Skeletal muscle satellite cell (primary cell): ENCODE results near the gene RBFOX2.

Source experiments
- H3K27me3 ChIP-seq: 2 replicates; pipeline ENCODE4 v1.7.0; 2013; ENCODE audit warnings: low read length; ENCODE audit not compliant: control insufficient read depth, insufficient read depth
- H3K36me3 ChIP-seq: 2 replicates; pipeline ENCODE4 v1.7.0; 2013; ENCODE audit warnings: mild to moderate bottlenecking, control low read depth, low read length; ENCODE audit not compliant: insufficient read depth
- H3K4me1 ChIP-seq: 2 replicates; pipeline ENCODE4 v1.7.0; 2013; ENCODE audit warnings: low read length; ENCODE audit not compliant: control insufficient read depth, insufficient read depth
- H3K4me2 ChIP-seq: 2 replicates; pipeline ENCODE4 v1.7.0; 2013; ENCODE audit warnings: mild to moderate bottlenecking, low read length
- H3K4me3 ChIP-seq: 2 replicates; pipeline ENCODE4 v1.7.0; 2013; ENCODE audit warnings: low read length
- H3K9ac ChIP-seq: 2 replicates; pipeline ENCODE4 v1.7.0; 2013; ENCODE audit warnings: mild to moderate bottlenecking, low read depth, low read length, moderate library complexity
- H3K9me3 ChIP-seq: replicated peaks from 2 replicates; pipeline ENCODE4 v1.7.0; 2013; ENCODE audit warnings: mild to moderate bottlenecking, control low read depth, low read length

Gene RBFOX2

DNA sequence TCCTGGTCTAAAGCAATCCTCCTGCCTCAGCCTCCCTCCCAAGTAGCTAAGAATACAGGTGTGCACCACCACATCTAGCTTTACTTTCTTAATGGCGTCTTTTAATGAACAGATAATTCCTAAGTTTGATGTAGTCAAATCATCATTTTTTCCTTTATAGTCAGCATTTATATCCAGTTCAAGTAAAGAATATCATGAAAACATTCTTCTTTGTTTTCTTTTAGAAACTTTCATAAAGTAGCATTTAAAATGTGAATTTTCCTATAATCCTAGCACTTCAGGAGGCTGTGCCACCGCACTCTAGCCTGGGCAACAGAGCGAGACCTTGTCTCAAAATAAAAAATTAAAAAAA, 61.6 kb downstream of the RBFOX2 start:
- Histone ChIP-seq H3K4me1 (peaks cover 31% of the 10 kb centered on the region), H3K27me3 (no peaks in the 10 kb centered on the region), H3K9me3 (no peaks in the 10 kb centered on the region), H3K4me2 (no peak overlapping the region), H3K36me3 (no peaks in the 10 kb centered on the region), H3K4me3 (no peak overlapping the region), H3K9ac (no peak overlapping the region)

DNA sequence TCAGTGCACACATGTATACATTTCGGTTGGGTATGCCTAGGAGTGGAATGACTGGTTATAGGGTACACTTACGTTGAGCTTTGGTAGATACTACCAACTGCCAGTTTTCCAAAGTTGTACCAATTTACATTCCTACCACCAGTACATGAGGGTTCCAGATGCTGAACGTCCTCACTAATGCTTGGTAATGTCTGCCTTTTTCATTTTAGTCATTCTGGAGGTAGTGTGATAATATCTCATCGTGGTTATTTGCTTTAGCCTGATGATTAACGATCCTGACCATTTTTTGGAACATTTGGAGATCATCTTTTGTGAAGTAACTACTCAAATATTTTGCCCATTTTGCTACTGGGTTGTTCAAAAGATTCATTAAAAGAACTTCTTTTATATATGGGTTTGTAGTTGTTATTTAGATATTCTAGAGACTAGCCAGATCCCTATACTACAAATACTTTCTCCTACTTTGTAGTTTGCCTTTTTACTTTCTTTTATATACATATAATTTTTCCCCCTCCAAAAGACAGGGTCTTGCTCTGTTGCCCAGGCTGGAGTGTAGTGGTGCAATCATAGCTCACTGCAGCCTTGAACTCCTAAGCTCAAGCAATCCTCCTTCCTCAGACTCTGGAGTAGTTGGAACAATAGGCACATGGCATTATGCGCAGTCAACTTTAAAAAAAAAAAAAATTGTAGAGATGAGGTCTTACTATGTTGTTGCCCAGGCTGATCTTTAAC, 62.1 kb downstream of the RBFOX2 start:
- no peak overlapping the region for H3K4me3 ChIP-seq
- H3K9ac ChIP-seq: no peak overlapping the region
- H3K4me2 ChIP-seq: peak overlapping the region; percentile 5
- no peaks in the 10 kb centered on the region for H3K36me3 ChIP-seq
- no peaks in the 10 kb centered on the region for H3K27me3 ChIP-seq
- no peaks in the 10 kb centered on the region for H3K9me3 ChIP-seq
- H3K4me1 ChIP-seq: peaks cover 31% of the 10 kb centered on the region

DNA sequence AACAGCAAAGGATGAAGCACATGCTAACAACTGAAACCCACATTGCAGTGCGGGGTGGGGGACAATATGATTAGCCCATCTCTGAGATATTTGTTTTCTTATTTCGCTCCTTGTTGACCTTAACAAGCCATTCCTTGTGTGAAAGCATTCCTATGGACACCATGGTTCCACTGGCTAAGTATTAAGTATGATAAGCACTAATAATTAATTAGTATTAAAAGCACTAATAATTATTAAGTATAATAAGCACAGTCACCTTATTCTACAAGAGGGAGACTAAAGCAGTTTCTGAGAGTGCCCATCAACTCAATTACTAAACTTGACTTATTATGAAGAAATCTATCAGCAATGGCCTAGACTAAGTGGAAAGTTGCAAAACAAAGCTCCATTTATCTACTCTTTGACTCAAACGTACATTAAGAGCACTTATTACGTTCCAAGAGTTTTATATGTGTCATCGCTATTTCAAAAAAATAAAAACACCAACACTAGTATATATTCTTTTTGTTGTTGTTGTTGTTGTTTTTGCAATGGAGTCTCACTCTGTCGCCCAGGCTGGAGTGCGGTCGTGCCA, 65.3 kb downstream of the RBFOX2 start:
- no peak overlapping the region for H3K4me3 ChIP-seq
- H3K4me2 ChIP-seq: no peak overlapping the region
- H3K36me3 ChIP-seq: no peaks in the 10 kb centered on the region
- no peak overlapping the region for H3K9ac ChIP-seq
- peaks cover 26% of the 10 kb centered on the region for H3K4me1 ChIP-seq
- H3K9me3 ChIP-seq: no peaks in the 10 kb centered on the region
- H3K27me3 ChIP-seq: no peaks in the 10 kb centered on the region

DNA sequence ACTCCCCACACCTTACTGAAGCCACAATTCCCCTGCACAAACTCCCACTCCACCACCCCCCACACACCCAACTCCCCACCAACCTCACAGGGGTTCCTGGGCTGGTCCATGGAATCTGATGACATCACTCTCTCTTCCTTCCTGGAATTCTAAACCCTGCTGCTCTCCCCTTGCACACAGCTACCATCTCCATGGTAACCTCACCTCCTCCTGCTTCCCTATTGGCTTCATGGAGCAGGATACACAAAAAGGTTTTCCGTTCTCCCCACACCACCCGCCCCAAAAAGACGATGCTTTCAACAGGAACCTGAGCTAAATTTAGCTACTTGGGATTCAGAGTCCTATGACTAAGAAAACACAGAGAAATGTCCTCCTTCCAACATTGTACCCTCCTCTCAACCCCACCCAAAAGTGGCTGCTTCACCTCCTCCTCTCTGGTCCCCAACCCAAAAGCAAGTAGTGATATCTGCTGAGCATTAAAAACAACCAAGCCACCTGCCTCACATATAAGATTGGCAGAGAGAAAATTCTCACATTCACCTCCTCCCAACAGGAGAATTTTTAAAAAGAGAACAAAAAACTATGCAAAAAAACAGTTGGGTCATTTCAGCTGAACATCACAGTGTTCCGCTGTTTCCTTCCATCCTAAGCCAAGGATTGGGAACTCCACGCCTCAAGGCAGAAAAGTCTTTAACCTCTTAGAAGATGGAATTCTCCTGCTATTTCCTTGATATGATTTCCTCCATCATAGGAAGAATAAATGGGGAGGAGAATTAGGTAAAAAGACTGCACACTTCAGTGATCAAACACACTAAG, 66.9 kb downstream of the RBFOX2 start:
- Histone ChIP-seq H3K9me3 (no peaks in the 10 kb centered on the region), H3K36me3 (no peaks in the 10 kb centered on the region), H3K9ac (no peak overlapping the region), H3K4me2 (peak overlapping the region; percentile 59), H3K4me3 (peak overlapping the region; percentile 40), H3K4me1 (peaks cover 26% of the 10 kb centered on the region), H3K27me3 (no peaks in the 10 kb centered on the region)

- no peaks in the 10 kb centered on the region for H3K36me3 ChIP-seq
- no peak overlapping the region for H3K4me3 ChIP-seq
- H3K9ac ChIP-seq: no peak overlapping the region
- H3K27me3 ChIP-seq: no peaks in the 10 kb centered on the region
- no peaks in the 10 kb centered on the region for H3K9me3 ChIP-seq
- no peak overlapping the region for H3K4me2 ChIP-seq
- H3K4me1 ChIP-seq: peaks cover 20% of the 10 kb centered on the region
These were observed 67.8 kb downstream of the RBFOX2 start for GRCh38 chr22:35960854-35961253.

DNA sequence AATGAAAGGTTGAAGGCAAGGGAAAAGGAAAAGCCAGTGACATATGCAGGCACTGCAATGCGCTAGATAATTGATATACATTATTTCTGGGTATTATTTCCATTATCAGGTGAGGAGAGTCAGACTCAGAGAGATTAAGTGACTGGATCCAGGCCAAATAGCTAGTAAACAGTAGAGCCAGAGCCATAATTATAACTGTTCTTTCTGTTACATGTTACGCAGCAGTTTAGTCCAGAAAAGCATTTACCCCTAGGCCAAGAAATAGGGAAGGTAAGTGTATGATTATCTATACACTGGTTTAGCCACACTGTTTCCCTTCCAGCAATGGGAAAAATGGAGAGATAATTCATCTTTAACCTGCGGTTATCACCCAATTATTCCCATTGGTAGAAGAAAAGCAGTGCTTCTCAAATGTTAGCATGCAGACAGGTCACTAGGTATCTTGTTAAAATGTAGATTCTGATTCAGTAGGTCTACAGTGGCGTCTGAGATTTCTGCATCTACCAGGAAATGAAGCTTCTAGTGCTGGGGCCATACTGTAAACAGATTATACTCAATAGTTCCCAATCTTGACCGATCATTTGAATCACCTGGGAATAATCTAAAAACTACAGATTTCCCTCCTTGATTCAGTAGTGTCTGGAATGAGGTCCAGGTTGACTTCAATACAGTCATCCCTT, 69.4 kb downstream of the RBFOX2 start:
- Histone ChIP-seq H3K4me3 (no peak overlapping the region), H3K36me3 (no peaks in the 10 kb centered on the region), H3K9me3 (no peaks in the 10 kb centered on the region), H3K27me3 (no peaks in the 10 kb centered on the region), H3K4me1 (peaks cover 16% of the 10 kb centered on the region), H3K9ac (no peak overlapping the region), H3K4me2 (no peak overlapping the region)

- no peaks in the 10 kb centered on the region for H3K36me3 ChIP-seq
- H3K9me3 ChIP-seq: no peaks in the 10 kb centered on the region
- H3K4me3 ChIP-seq: no peak overlapping the region
- H3K9ac ChIP-seq: no peak overlapping the region
- H3K27me3 ChIP-seq: no peaks in the 10 kb centered on the region
- peaks cover 16% of the 10 kb centered on the region for H3K4me1 ChIP-seq
- no peak overlapping the region for H3K4me2 ChIP-seq
These were observed 70.3 kb downstream of the RBFOX2 start for GRCh38 chr22:35958334-35958733.

DNA sequence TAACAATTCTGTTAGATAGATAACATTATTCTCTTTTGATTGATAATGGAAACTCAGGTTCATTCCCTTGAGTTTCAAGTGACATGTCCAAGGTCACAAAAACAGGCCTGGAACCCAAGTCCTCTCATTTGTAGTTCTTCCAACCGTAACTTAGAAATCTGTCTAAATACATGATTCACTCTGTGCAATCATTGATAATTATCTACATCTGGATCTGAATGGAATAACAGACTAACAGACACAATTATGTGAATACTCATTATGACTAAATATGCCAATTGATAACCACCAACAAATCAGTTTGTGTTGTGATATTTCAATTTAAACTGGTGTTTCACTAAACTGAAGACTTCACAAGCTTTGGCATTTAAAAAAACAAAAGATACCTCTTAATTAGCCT, 71.0 kb downstream of the RBFOX2 start:
- H3K9ac ChIP-seq: no peak overlapping the region
- H3K4me2 ChIP-seq: no peak overlapping the region
- H3K27me3 ChIP-seq: no peaks in the 10 kb centered on the region
- H3K9me3 ChIP-seq: no peaks in the 10 kb centered on the region
- H3K4me3 ChIP-seq: no peak overlapping the region
- H3K36me3 ChIP-seq: no peaks in the 10 kb centered on the region
- peaks cover 16% of the 10 kb centered on the region for H3K4me1 ChIP-seq

DNA sequence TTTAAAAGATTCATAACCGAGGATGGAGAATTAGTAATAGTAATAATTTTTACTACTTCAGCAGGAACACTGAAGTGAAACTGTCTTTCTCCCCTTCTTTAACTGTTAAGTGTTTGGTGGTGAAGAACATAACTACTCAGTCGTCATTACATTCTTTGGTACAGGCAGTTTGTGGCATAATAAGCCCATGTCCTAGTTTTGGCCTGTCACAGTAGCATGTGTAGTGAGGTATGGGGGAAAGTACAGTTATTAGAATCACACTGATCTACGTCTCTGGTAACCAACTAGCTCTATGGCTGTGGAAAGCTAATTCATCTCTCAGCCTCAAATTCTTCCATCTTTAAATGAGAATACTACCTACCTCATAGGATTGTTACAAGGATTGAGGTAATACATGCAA, 71.8 kb downstream of the RBFOX2 start:
- H3K4me2 ChIP-seq: no peak overlapping the region
- no peaks in the 10 kb centered on the region for H3K9me3 ChIP-seq
- H3K4me1 ChIP-seq: peaks cover 12% of the 10 kb centered on the region
- no peaks in the 10 kb centered on the region for H3K36me3 ChIP-seq
- H3K27me3 ChIP-seq: no peaks in the 10 kb centered on the region
- no peak overlapping the region for H3K4me3 ChIP-seq
- no peak overlapping the region for H3K9ac ChIP-seq

DNA sequence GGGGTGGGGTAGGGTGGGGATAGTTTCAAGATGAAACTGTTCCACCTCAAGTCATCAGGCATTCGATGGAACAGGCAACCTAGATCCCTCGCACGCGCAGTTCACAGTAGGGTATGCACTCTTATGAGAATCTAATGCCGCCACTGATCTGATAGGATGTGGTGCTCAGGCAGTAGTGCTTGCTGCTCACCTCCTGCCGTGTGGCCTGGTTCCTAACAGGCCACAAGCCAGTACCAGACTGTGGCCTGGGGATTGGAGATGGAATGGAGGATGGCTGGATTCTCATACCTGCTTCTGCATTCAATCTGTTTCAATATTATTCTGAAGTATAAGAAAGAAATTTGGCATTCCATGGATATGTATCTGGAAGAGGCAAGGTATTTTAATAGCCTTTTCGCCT, 73.1 kb downstream of the RBFOX2 start:
- Histone ChIP-seq H3K9me3 (no peaks in the 10 kb centered on the region), H3K4me2 (no peak overlapping the region), H3K4me1 (no peaks in the 10 kb centered on the region), H3K27me3 (no peaks in the 10 kb centered on the region), H3K36me3 (no peaks in the 10 kb centered on the region), H3K4me3 (no peak overlapping the region), H3K9ac (no peak overlapping the region)

GRCh38 chr22:35952576-35952975, 76.0 kb downstream of the RBFOX2 start:
- no peak overlapping the region for H3K4me3 ChIP-seq
- H3K36me3 ChIP-seq: no peaks in the 10 kb centered on the region
- H3K27me3 ChIP-seq: no peaks in the 10 kb centered on the region
- H3K9ac ChIP-seq: no peak overlapping the region
- no peak overlapping the region for H3K4me2 ChIP-seq
- no peaks in the 10 kb centered on the region for H3K9me3 ChIP-seq
- H3K4me1 ChIP-seq: peaks cover 6% of the 10 kb centered on the region
